Endothelial cell of umbilical vein (primary cell): Measurements from ENCODE around the gene HDAC7. TPM values are rescaled to one million over a fixed set of nuclear protein-coding genes. Genes with fewer than 3 reads are reported as not detected.

Experiments
- BruUV-seq: library from RNA; stranded (reverse); fragments of 400-500 nt; replicated peaks from 2 replicates; lab custom pipeline; 2021; lab: Mats Ljungman, UMichigan
- CTCF ChIA-PET: fragments of 300-600, 350-600 bp; sonication (Branson Sonifier 250); formaldehyde crosslinking; loops from one replicate; lab custom pipeline; 2021; ENCODE audit warnings: antibody characterized with exemption, inconsistent platforms; lab: Charles Lee
- POLR2A ChIA-PET: fragments of 300-600, 350-600 bp; sonication (Branson Sonifier 250); formaldehyde crosslinking; loops from one replicate; lab custom pipeline; 2021; ENCODE audit warnings: antibody characterized with exemption, inconsistent platforms; lab: Charles Lee
- DNase-seq: peaks from one replicate; pipeline ENCODE4 v3.0.0-alpha.2; 2011; ENCODE audit warnings: low read depth, low spot score
- FAIRE-seq: peaks from 2 replicates; lab custom pipeline; 2011; peaks lifted over from hg19 to GRCh38; lab: Jason Lieb, UNC
- H2AFZ ChIP-seq: 2 replicates; pipeline ENCODE4 v1.6.0; 2012; ENCODE audit warnings: low read depth, low read length, control low read depth, inconsistent platforms
- H3K27ac ChIP-seq: 2 replicates; pipeline ENCODE4 v1.5.1; 2011; ENCODE audit warnings: low read depth, mild to moderate bottlenecking, control low read depth, low read length, moderate library complexity; ENCODE audit not compliant: insufficient read depth
- H3K27me3 ChIP-seq, 2 experiments: 2 replicates each; pipeline versions ENCODE4 v1.6.0 to v1.6.1; 2011; ENCODE audit warnings: low read length in 2 of 2, mixed read lengths in 1 of 2; ENCODE audit not compliant: control insufficient read depth in 2 of 2, insufficient read depth in 2 of 2
- H3K36me3 ChIP-seq, 2 experiments: 2 replicates in 1 of 2; 3 replicates in 1 of 2; pipeline ENCODE4 v1.5.1; 2011; ENCODE audit warnings: low read length in 2 of 2, mild to moderate bottlenecking in 1 of 2, moderate library complexity in 1 of 2; ENCODE audit not compliant: control insufficient read depth in 2 of 2, insufficient read depth in 2 of 2; ENCODE audit errors: extremely low read depth in 1 of 2
- H3K4me1 ChIP-seq: 3 replicates; pipeline ENCODE4 v1.5.1; 2011; ENCODE audit warnings: mild to moderate bottlenecking, low read length; ENCODE audit not compliant: control insufficient read depth, insufficient read depth; ENCODE audit errors: extremely low read depth
- H3K4me2 ChIP-seq: 2 replicates; pipeline ENCODE4 v1.6.1; 2011; ENCODE audit warnings: low read length, control low read depth, mixed read lengths; ENCODE audit not compliant: insufficient read depth
- H3K4me3 ChIP-seq, 3 experiments: fragments of 200-600 bp in 1 of 3; sonication (generic), shearing (Covaris generic) in 1 of 3; replicated peaks in 1 of 3; 2 replicates each; pipeline ENCODE4 v1.5.1; 2011 to 2016; ENCODE audit warnings: control low read depth in 3 of 3, low read length in 3 of 3, mild to moderate bottlenecking in 2 of 3, inconsistent platforms in 1 of 3, low read depth in 1 of 3, moderate library complexity in 1 of 3; ENCODE audit not compliant: insufficient read depth in 1 of 3
- H3K79me2 ChIP-seq: 2 replicates; pipeline ENCODE4 v1.6.0; 2012; ENCODE audit warnings: low read length, inconsistent platforms; ENCODE audit not compliant: control insufficient read depth, insufficient read depth
- H3K9ac ChIP-seq: replicated peaks from 2 replicates; pipeline ENCODE3; 2011; ENCODE audit warnings: low read length, control low read depth; ENCODE audit not compliant: insufficient read depth; ENCODE audit errors: extremely low read depth
- H3K9me1 ChIP-seq: replicated peaks from 3 replicates; pipeline ENCODE4 v1.6.0; 2011; ENCODE audit warnings: mild to moderate bottlenecking, low read length; ENCODE audit not compliant: control insufficient read depth, insufficient read depth; ENCODE audit errors: extremely low read depth
- H3K9me3 ChIP-seq: replicated peaks from 2 replicates; pipeline ENCODE4 v1.5.1; 2012; ENCODE audit warnings: low read length, inconsistent platforms; ENCODE audit not compliant: control insufficient read depth, insufficient read depth
- H4K20me1 ChIP-seq: replicated peaks from 2 replicates; pipeline ENCODE3; 2011; ENCODE audit warnings: mild to moderate bottlenecking, low read length; ENCODE audit not compliant: control insufficient read depth, insufficient read depth; ENCODE audit errors: extremely low read depth
- JUN ChIP-seq: IDR thresholded peaks from 2 replicates; pipeline ENCODE4 v1.6.1; 2011; ENCODE audit warnings: borderline replicate concordance, low read depth; ENCODE audit not compliant: insufficient read length, insufficient read depth
- POLR2A ChIP-seq: IDR thresholded peaks from 2 replicates; pipeline ENCODE4 v1.6.1; 2012; ENCODE audit warnings: low read depth, mild to moderate bottlenecking, control low read depth, low read length
- POLR2AphosphoS5 ChIP-seq: IDR thresholded peaks from 2 replicates; pipeline ENCODE4 v1.6.1; 2012; ENCODE audit warnings: low read depth, mild to moderate bottlenecking, control low read depth, low read length, moderate library complexity; ENCODE audit not compliant: insufficient read depth
- dilution Hi-C: fragments of 300-500 bp; cut with MboI; formaldehyde crosslinking; loops from one replicate; pipeline ENCODE4 v1.15.0; 2019; ENCODE audit warnings: low sequenced_read_pairs; ENCODE audit not compliant: extremely low pct_ligation_motif_present
- intact Hi-C: fragments of 100-400 bp; cut with micrococcal nuclease; formaldehyde crosslinking; loops from one replicate; pipeline ENCODE4 v1.10.0; 2022
- polyA plus RNA-seq, 4 experiments: library from polyadenylated mRNA; depleted of rRNA in 3 of 4; stranded (reverse) in 3 of 4; unstranded in 1 of 4; fragments of >200 nt; gene quantifications; 2 replicates each; pipeline versions ENCODE4 v1.2.1 to v1.2.3, GENCODE V29; 2011 to 2012; ENCODE audit warnings: missing spikeins in 1 of 4
- total RNA-seq: library from RNA; stranded (reverse); gene quantifications from 2 replicates; pipeline ENCODE4 v1.2.3, GENCODE V29; 2021
- TF ChIP-seq, protein P1 (sequence below), 2 donors: IDR thresholded peaks; 1 replicate in 1 of 2; 2 replicates in 1 of 2; pipeline ENCODE4 v1.5.1; 2011; ENCODE audit warnings: low read length in 2 of 2, mild to moderate bottlenecking in 2 of 2, moderate library complexity in 2 of 2, control low read depth in 1 of 2, inconsistent platforms in 1 of 2, low read depth in 1 of 2; ENCODE audit not compliant: insufficient read depth in 1 of 2; ENCODE audit errors: extremely low read depth in 1 of 2

HDAC7 gene
- total and polyA plus RNA-seq, 2 donors (not counting 3 experiments of a cell fraction or from before 2014, with no cell fraction given), result 119 to 249 TPM

DNA sequence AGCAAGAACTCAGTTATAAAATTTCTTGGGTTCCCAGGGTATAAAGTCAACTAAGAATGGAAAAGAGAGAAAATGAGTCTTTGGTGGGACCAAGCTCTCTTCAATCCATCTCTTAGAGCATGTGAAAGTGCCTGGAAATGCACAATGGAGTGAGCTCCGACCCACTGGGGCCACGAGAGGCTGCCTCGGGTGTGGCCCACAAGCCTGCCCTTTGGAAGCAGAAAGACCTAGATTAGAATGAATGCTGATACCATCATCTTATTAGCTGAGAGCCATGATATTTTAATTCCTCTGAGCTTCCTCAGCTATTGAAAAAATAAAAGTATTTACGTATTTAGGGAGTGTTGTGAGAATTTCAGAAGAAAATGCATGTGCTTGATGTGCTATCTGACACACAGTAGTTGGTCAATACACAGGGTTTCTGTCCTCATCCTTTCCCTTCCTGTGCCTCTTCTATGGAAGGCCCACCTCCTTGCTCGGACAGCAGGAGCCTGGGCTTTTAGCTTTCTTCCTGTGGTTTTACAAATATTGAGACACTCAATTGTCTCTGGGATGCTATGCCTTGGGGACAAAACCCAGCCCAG lies 42.6 kb upstream of the HDAC7 start:
- FAIRE-seq, result no peak
- no TSS peak for BruUV-seq
- H3K4me3 ChIP-seq, result no peak overlapping the region
- no peaks in the 10 kb centered on the region for H3K4me1 ChIP-seq
- no peaks in the 10 kb centered on the region for H3K9me1 ChIP-seq
- POLR2A ChIA-PET, result no interaction called here
- dilution Hi-C loops (no loop called here), intact Hi-C loops (no loop called here)
- DNase-seq, result no peak
- no peak overlapping the region for H3K4me2 ChIP-seq
- no peak overlapping the region for H3K9ac ChIP-seq
- H3K27ac ChIP-seq, result no peak overlapping the region
- CTCF ChIA-PET, result interaction anchor here (1.0 kb wide), 1 partner anchor 24 kb away, joined by 3 read pairs; no protein-coding TSS in a partner anchor
- H3K9me3 ChIP-seq, result no peaks in the 10 kb centered on the region
- no peaks in the 10 kb centered on the region for H4K20me1 ChIP-seq
- no peaks in the 10 kb centered on the region for H3K36me3 ChIP-seq
- no peaks in the 10 kb centered on the region for H3K79me2 ChIP-seq
- no peak overlapping the region for H2AFZ ChIP-seq
- no peak for TF ChIP-seq POLR2AphosphoS5
- TF ChIP-seq JUN, result no peak
- TF ChIP-seq, protein P1, sequence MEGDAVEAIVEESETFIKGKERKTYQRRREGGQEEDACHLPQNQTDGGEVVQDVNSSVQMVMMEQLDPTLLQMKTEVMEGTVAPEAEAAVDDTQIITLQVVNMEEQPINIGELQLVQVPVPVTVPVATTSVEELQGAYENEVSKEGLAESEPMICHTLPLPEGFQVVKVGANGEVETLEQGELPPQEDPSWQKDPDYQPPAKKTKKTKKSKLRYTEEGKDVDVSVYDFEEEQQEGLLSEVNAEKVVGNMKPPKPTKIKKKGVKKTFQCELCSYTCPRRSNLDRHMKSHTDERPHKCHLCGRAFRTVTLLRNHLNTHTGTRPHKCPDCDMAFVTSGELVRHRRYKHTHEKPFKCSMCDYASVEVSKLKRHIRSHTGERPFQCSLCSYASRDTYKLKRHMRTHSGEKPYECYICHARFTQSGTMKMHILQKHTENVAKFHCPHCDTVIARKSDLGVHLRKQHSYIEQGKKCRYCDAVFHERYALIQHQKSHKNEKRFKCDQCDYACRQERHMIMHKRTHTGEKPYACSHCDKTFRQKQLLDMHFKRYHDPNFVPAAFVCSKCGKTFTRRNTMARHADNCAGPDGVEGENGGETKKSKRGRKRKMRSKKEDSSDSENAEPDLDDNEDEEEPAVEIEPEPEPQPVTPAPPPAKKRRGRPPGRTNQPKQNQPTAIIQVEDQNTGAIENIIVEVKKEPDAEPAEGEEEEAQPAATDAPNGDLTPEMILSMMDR (IDR thresholded peaks at IDR 0.05; ENCODE audit: extremely low read depth in 1 of 2, insufficient read depth in 1 of 2, low read depth in 1 of 2, low read length in 2 of 2), result no peak
- no peaks in the 10 kb centered on the region for H3K27me3 ChIP-seq

DNA sequence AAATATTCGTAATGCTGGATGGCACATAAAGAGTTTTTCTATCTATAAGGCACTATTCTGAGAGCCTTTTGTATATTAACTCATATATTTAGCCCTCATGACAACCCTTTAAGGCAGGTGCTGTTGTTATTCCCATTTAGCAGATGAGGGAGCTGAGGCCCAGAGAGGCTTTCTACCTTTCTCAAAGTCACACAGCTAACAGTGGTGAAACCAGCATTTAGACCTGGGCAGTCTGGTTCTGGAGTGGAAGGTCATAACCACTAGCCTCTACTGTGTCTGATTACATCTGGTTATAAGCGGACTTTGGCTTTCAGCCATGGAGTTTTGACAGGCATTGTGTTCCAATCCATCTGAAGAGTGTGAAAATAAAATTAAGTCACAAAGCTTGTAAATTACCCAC lies 41.2 kb upstream of the HDAC7 start:
- Histone ChIP-seq H2AFZ (no peak overlapping the region), H3K79me2 (no peaks in the 10 kb centered on the region), H3K9ac (no peak overlapping the region), H3K36me3 (no peaks in the 10 kb centered on the region), H3K4me3 (no peak overlapping the region), H3K9me3 (no peaks in the 10 kb centered on the region), H3K9me1 (no peaks in the 10 kb centered on the region), H3K4me2 (no peak overlapping the region), H3K4me1 (no peaks in the 10 kb centered on the region), H3K27me3 (no peaks in the 10 kb centered on the region), H3K27ac (no peak overlapping the region), H4K20me1 (no peaks in the 10 kb centered on the region)
- no peak for TF ChIP-seq POLR2A
- TF ChIP-seq, protein P1 (IDR thresholded peaks at IDR 0.05; ENCODE audit: extremely low read depth in 1 of 2, insufficient read depth in 1 of 2, low read depth in 1 of 2, low read length in 2 of 2), result no peak
- POLR2A ChIA-PET, result no interaction called here
- DNase-seq, result no peak
- no TSS peak for BruUV-seq
- CTCF ChIA-PET, result no interaction called here
- intact Hi-C loops, result no loop called here
- FAIRE-seq, result no peak
- dilution Hi-C loops, result no loop called here
